Stomach (tissue), 9 donors: ENCODE results near the gene RELL2. TPM values are rescaled to one million over a fixed set of nuclear protein-coding genes. Genes with fewer than 3 reads are reported as not detected.

Experiments used
- DNase-seq, 2 donors: peaks; one replicate each; pipeline versions ENCODE4 v3.0.0 to v3.0.0-alpha.2; 2013 to 2019
- H3K27ac ChIP-seq, 5 donors: fragments of 200-600 bp in 4 of 5; sonication (generic) in 4 of 5; one replicate each; pipeline ENCODE4 v1.5.1; 2013 to 2019; ENCODE audit warnings: mild to moderate bottlenecking in 1 of 5, moderate library complexity in 1 of 5
- H3K27me3 ChIP-seq, 3 donors: fragments of 200-600 bp; sonication (generic); one replicate each; pipeline ENCODE4 v1.5.1; 2017 to 2019; ENCODE audit warnings: mixed run types in 1 of 3
- H3K36me3 ChIP-seq, 4 donors: fragments of 200-600 bp; sonication (generic); 1 replicate in 3 of 4; 2 replicates in 1 of 4; pipeline ENCODE4 v1.5.1; 2016 to 2019
- H3K4me1 ChIP-seq, 4 donors: fragments of 200-600 bp; sonication (generic); one replicate each; pipeline ENCODE4 v1.5.1; 2016 to 2019
- H3K4me3 ChIP-seq, 4 donors: fragments of 200-600 bp; sonication (generic) in 3 of 4; one replicate each; pipeline ENCODE4 v1.5.1; 2016 to 2019; ENCODE audit warnings: mild to moderate bottlenecking in 1 of 4
- H3K9me3 ChIP-seq, 4 donors: fragments of 200-600 bp; sonication (generic); one replicate each; pipeline ENCODE4 v1.5.1; 2016 to 2019
- EP300 ChIP-seq: sonication (generic); formaldehyde crosslinking; IDR thresholded peaks from one replicate; pipeline ENCODE4 v1.6.1; 2017; ENCODE audit warnings: antibody characterized with exemption
- POLR2A ChIP-seq, 4 donors: fragments of 450-650 bp; IDR thresholded peaks; one replicate each; pipeline ENCODE4 v1.6.1; 2016; ENCODE audit warnings: antibody characterized with exemption in 4 of 4, control low read depth in 2 of 4, mild to moderate bottlenecking in 1 of 4, moderate library complexity in 1 of 4
- POLR2AphosphoS5 ChIP-seq, 3 donors: sonication (generic); formaldehyde crosslinking; IDR thresholded peaks; one replicate each; pipeline ENCODE4 v1.6.1; 2016; ENCODE audit warnings: antibody characterized with exemption in 3 of 3
- WGBS, 5 donors: extraction: QIAGEN DNeasy Blood & Tissue Kit in 3 of 5; methylation state at CpG; one replicate each; pipeline versions ENCODE4 v1.1.5 to v1.1.7; 2013 to 2018; 5-methylcytosine and 5-hydroxymethylcytosine counted together
- intact Hi-C: fragments of 100-400 bp; cut with DNase I; formaldehyde crosslinking; loops from one replicate; pipeline ENCODE4 v1.15.1; 2023; ENCODE audit warnings: low total_unique reads
- polyA plus RNA-seq, 3 donors: library from polyadenylated mRNA; stranded (reverse); fragments of 200-250 nt; gene quantifications; one replicate each; pipeline ENCODE4 v1.2.3, GENCODE V29; 2013
- total RNA-seq, 5 donors: library from RNA; depleted of rRNA; stranded (reverse); fragments of >200 nt; gene quantifications; one replicate each; pipeline versions ENCODE4 v1.1.0 to v1.2.3, GENCODE V29; 2014 to 2016
- TF ChIP-seq, protein P1 (sequence below), 7 experiments: fragments of 450-650 bp in 4 of 7; fragments of 200-600 bp in 3 of 7; sonication (generic) in 3 of 7; IDR thresholded peaks; one replicate each; pipeline ENCODE4 v1.5.1; 2016 to 2019; ENCODE audit warnings: antibody characterized with exemption in 7 of 7, control low read depth in 2 of 7, mild to moderate bottlenecking in 1 of 7
- donor health status: healthy with polysubstance abuse.
- donor health status: Bipolar disorder and iron deficiency.
- donor health status: healthy.

Gene RELL2
- total and polyA plus RNA-seq, 8 donors: 0.45 to 4.9 (median 1.2) TPM; not detected in 1

DNA sequence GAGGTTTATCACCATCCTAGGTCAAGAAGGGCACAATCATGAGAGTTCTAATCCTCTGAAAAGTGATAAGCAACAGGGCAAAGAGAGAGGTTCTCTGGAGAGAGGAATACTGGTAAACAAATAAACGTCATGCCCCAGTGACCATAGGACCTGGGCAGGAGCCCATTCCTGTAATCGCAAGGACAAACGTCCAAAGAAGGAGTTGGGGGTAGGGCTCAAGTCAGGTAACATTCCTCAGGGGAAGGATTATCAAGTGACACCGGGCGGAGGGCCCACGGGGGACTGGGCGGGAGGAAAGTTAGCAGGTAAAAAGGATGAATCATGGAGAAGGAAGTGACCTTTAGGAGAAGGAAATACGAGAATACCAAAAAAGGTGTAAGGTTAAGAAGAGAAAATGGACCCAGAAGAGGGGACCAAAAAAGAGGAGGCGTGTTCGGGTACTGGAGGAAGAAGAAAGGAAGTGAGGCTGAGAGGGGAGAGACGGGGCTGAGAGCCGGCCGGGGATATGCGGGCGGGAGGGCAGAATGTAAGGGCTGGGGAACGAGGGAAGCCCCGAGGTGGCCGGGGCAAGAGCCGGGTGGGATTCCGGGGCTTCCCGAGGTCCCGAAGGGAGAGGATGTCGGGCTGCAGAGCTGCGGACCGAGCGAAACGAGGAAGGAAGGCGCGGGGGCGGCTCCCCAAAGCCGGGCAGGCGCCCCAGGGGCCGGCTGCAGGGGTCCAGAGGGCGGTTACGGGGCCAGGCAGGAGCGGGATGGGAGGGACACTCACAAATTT, 18.6 kb upstream of the RELL2 start:
- Histone ChIP-seq H3K4me3 (peak overlapping the region; percentile 86 to 99 (median 91)), H3K36me3 (peaks cover 23 to 34% (median 34%) of the 10 kb centered on the region in 4 donors), H3K27me3 (no peaks in the 10 kb centered on the region), H3K9me3 (no peaks in the 10 kb centered on the region), H3K4me1 (peaks cover 31 to 56% (median 46%) of the 10 kb centered on the region in 4 donors), H3K27ac (peak overlapping the region; percentile 96 to 100 (median 99))
- WGBS, 5 donors: 0 to 1% (median 0%) methylated on average over 25 to 36 of the region's 36 CpGs
- peak; percentile 86 to 88 for DNase-seq
- intact Hi-C loops: no loop called here
- TF ChIP-seq, protein P1, sequence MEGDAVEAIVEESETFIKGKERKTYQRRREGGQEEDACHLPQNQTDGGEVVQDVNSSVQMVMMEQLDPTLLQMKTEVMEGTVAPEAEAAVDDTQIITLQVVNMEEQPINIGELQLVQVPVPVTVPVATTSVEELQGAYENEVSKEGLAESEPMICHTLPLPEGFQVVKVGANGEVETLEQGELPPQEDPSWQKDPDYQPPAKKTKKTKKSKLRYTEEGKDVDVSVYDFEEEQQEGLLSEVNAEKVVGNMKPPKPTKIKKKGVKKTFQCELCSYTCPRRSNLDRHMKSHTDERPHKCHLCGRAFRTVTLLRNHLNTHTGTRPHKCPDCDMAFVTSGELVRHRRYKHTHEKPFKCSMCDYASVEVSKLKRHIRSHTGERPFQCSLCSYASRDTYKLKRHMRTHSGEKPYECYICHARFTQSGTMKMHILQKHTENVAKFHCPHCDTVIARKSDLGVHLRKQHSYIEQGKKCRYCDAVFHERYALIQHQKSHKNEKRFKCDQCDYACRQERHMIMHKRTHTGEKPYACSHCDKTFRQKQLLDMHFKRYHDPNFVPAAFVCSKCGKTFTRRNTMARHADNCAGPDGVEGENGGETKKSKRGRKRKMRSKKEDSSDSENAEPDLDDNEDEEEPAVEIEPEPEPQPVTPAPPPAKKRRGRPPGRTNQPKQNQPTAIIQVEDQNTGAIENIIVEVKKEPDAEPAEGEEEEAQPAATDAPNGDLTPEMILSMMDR (IDR thresholded peaks at IDR 0.05): no peak
- TF ChIP-seq POLR2AphosphoS5 (IDR thresholded peaks at IDR 0.05) (peak; percentile 23 to 83 (median 71)), EP300 (no peak)

DNA sequence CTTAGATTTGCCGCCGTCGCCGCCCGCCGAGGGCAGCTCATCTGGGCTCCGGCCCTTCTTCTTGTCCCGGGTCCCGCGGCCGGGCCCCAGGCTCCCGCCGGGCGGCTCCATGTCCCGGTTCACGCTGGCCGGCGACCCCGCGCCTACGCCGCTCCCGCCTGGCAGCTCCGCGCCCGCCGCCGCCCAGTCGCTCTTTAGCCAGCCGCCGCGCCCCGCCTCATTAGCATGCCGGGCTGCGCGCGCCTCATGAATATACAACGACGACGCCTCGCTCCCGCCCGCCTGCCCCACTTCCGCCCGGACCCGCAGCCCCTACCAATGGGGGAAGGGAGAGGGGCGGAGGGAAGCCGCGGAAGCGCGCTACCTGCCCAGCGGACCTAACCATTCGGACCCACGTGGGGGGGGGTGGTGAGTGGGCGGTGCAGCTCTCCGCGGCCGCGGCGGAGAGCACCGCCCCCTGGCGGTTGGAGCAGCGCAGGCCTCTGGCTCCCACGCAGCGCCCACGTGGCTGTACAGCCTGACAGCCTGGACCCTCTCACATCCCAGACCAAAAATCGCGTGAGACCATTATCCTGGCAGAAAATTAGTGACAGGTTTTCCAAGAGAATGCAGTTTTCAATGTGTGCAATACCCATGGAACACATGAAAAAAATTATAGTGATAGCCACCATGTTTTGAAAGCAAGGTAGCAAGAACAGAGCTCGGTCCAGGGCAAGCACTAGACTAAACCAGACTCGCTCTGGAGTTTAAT, 17.8 kb upstream of the RELL2 start, which contains the start of gene DIAPH1:
Gene DIAPH1, minus strand, starts transcription at position 197 of the 751 bp plus-strand sequence. Its CDS starts 86 bp downstream, at position 111.
- H3K36me3 ChIP-seq: peaks cover 30 to 42% (median 41%) of the 10 kb centered on the region in 4 donors
- TF ChIP-seq POLR2AphosphoS5 (IDR thresholded peaks at IDR 0.05): peak; percentile 76 to 96 (median 93)
- TF ChIP-seq POLR2A (IDR thresholded peaks at IDR 0.05): peak in 1 of 4 donors; percentile 63
- TF ChIP-seq, protein P1 (IDR thresholded peaks at IDR 0.05): peak in 6 of 7 experiments; percentile 83 to 99 (median 98)
- TF ChIP-seq EP300: no peak
- H3K27me3 ChIP-seq: no peaks in the 10 kb centered on the region
- H3K4me1 ChIP-seq: peaks cover 23 to 49% (median 42%) of the 10 kb centered on the region in 4 donors
- WGBS, 5 donors: 1 to 4% (median 2%) methylated on average over 14 to 70 of the region's 70 CpGs
- intact Hi-C loops: no loop called here
- H3K27ac ChIP-seq: peak within 1 kb of the TSS; percentile 96 to 100 (median 99)
- no peaks in the 10 kb centered on the region for H3K9me3 ChIP-seq
- peak; percentile 99 for DNase-seq
- peak within 1 kb of the TSS; percentile 86 to 99 (median 91) for H3K4me3 ChIP-seq

DNA sequence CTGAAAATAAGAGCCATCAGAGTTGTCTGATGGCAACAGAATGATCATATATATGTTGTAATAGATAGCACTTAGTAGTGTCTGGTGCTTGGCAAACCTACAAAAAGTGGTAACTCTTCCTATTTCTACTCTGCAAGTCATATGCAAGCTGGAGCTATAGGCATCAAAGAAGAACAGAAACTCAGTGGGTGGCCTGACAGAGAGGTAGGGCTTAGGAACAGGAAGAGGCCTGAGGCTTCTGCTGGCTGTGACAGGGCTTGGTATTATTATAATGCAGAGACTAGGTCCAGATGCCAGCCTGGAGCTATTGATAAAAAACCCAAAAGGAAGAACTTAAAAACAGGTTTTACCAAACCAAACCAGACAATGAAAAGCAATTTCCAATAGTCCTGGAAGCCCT, 13.6 kb upstream of the RELL2 start:
- H3K27me3 ChIP-seq: no peaks in the 10 kb centered on the region
- intact Hi-C loops: loop anchor here (5.0 kb wide), 1 partner anchor 36 kb away; no protein-coding TSS in a partner anchor
- no peak for DNase-seq
- H3K4me3 ChIP-seq: no peak overlapping the region
- peaks cover 3 to 8% (median 7%) of the 10 kb centered on the region in 4 donors for H3K4me1 ChIP-seq
- H3K36me3 ChIP-seq: peaks cover 62 to 84% (median 83%) of the 10 kb centered on the region in 4 donors
- H3K27ac ChIP-seq: peak overlapping the region in 1 of 5 donors; percentile 16
- TF ChIP-seq EP300: no peak
- TF ChIP-seq POLR2AphosphoS5 (IDR thresholded peaks at IDR 0.05): no peak
- TF ChIP-seq, protein P1 (IDR thresholded peaks at IDR 0.05): no peak
- TF ChIP-seq POLR2A (IDR thresholded peaks at IDR 0.05): no peak
- H3K9me3 ChIP-seq: no peaks in the 10 kb centered on the region

DNA sequence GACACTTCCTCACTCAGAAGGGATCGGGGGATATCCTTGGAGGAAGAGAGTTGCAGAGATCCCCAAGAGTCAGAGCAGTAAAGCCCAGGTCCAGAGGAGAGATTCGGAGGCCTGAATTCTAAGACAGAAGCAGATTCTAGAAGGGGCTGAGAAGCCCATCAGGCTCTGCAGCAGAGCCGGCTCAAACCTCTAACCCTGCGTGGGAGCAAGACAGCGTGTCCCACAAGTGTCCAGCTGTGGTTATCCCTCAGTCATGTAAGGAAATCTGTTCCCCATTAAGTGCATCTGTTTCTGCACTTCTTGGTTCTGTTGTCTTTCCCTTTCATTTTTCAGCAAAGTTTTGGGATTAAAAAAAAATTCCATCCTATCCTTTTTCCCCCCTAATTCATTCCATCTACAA, 13.2 kb upstream of the RELL2 start:
- peaks cover 3 to 7% (median 7%) of the 10 kb centered on the region in 4 donors for H3K4me1 ChIP-seq
- TF ChIP-seq, protein P1 (IDR thresholded peaks at IDR 0.05): no peak
- TF ChIP-seq POLR2AphosphoS5 (IDR thresholded peaks at IDR 0.05) (no peak), POLR2A (IDR thresholded peaks at IDR 0.05) (no peak), EP300 (no peak)
- WGBS, 5 donors: 78 to 95% (median 91%) methylated on average over 5 of the region's 5 CpGs
- no peaks in the 10 kb centered on the region for H3K9me3 ChIP-seq
- no peak overlapping the region for H3K4me3 ChIP-seq
- H3K27ac ChIP-seq: peak overlapping the region in 1 of 5 donors; percentile 1
- peaks cover 66 to 88% (median 87%) of the 10 kb centered on the region in 4 donors for H3K36me3 ChIP-seq
- DNase-seq: no peak
- intact Hi-C loops: loop anchor here (5.0 kb wide), 1 partner anchor 36 kb away; no protein-coding TSS in a partner anchor
- H3K27me3 ChIP-seq: no peaks in the 10 kb centered on the region
